ENCODE data around the gene ZNF862. TPM values are rescaled to one million over a fixed set of nuclear protein-coding genes. Genes with fewer than 3 reads are reported as not detected.

ZNF862 gene
- total RNA-seq, result 100 to 1,000 TPM in 2 of 5 experiments, 10 to 100 TPM in 3; 36.9 to 112 (median 41.8) TPM
- polyA plus RNA-seq, result 10 to 100 TPM in 1 of 2 donors, 1 to 10 TPM in 1; 9.1 to 11.7 TPM
- 113 reads per million, percentile 86 among the genes with 10 or more reads in this experiment for total RNA-seq

DNA sequence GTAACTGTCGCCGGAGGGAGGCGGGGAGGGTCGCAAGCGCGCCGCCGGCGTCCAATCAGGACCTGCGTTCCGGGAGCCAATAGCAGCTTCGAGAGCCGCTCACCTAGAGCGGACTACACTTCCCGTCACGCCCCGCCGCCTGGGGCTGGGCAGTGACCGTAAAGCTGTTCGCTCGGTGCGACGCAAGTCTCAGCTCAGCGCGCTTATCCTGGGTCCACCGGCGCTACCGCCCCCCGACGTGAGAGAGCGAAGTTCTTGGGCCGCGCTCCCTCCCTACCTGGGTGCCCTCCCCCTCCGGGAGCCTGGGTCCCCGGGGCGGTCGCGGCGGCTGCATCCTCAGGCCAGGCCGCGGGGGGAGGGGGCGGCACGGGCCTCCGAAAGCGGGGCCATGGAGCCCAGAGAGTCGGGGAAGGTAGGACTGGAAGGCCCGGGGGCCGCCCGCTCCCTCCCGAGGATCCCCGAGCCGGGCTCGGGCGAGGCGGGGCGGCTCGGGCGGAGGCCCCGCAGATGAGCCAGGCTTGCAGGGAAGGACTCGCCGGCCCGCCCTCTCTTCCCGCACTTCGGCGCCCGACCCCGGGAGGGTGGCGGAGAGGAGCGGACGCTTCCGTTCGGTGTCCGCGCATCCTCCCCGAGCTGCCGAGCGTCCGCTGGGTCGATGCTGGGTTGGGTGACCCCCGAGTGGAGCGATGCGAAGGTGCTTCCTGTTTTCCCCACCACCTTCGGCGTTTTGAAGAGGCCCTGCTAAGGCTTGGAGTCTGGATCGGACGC is at the start of gene ZNF862:
ZNF862 (plus strand) TSS at position 152 of the 768 bp plus-strand sequence; CDS start at position 389, 237 bp downstream.
- peaks cover 12 to 22% of the 10 kb centered on the region in 2 donors for H3K4me1 ChIP-seq (ENCODE audit: control insufficient read depth in 2 of 2, insufficient read depth in 2 of 2, low read length in 2 of 2)
- Mint-ChIP-seq H3K4me1 (peaks cover 25 to 53% (median 48%) of the 10 kb centered on the region in 7 donors), H3K27ac (peak within 1 kb of the TSS; percentile 77 to 96 (median 88)), H3K4me3 (peak within 1 kb of the TSS; percentile 85 to 97 (median 91)), H3K27me3 (peaks cover 0 to 15% (median 3%) of the 10 kb centered on the region in 5 donors), H3K9me3 (peaks cover 0 to 2% (median 0%) of the 10 kb centered on the region in 11 donors), H3K36me3 (peaks cover 0 to 8% (median 0%) of the 10 kb centered on the region in 5 donors)
- peak; percentile 84 to 96 (median 94) for DNase-seq
- no peaks in the 10 kb centered on the region for H3K36me3 ChIP-seq (ENCODE audit: control insufficient read depth in 2 of 3, insufficient read depth in 3 of 3, low read length in 3 of 3)
- no peaks in the 10 kb centered on the region for H3K27me3 ChIP-seq (ENCODE audit: control insufficient read depth in 2 of 2, insufficient read depth in 2 of 2, low read length in 2 of 2)
- H3K9me3 ChIP-seq (ENCODE audit: control insufficient read depth in 2 of 3, low read length in 3 of 3), result no peaks in the 10 kb centered on the region
- intact Hi-C loops (cut with micrococcal nuclease), result loop anchor here (1.0 to 10.0 kb wide), 13 partner anchors 16 to 1389 kb away; partner anchors contain the start of genes ABCF2 (in 2 of the 2), ATP6V0E2 (in 2 of the 2), ABCB8 (in 1 of the 2) and AGAP3 (in 1 of the 2)
- POLR2A ChIA-PET, result interaction anchor here (0.7 to 3.3 kb wide), 11 partner anchors 11 to 530 kb away, joined by 3 to 81 read pairs (median 5); partner anchors contain the start of genes ATP6V0E2 and REPIN1
- H3K27ac ChIP-seq (ENCODE audit: low read depth, low read length), result peak within 1 kb of the TSS; percentile 79
- peak within 1 kb of the TSS; percentile 67 for H3K4me3 ChIP-seq (ENCODE audit: low read length)
- CTCF ChIA-PET, result interaction anchor here (0.7 to 3.0 kb wide), 5 partner anchors 16 to 44 kb away, joined by 3 to 10 read pairs (median 6); no protein-coding TSS in a partner anchor
- ATAC-seq, result peak; percentile 99

DNA sequence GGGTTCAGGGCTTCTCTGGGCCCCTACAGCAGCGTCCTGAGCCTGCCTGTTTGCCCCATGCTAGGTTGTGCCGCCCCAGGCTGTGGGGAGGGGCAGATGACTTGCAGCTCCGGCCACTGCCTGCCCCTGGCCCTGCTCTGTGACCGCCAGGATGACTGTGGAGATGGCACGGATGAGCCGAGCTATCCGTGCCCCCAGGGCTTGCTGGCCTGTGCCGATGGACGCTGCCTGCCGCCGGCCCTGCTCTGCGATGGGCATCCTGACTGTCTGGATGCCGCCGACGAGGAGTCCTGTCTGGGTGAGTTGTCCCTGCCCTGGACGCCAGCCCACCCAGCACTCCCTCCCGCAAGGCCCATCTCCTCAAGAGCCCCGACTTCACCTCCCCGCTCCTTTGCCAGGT is 49.1 kb upstream of the ZNF862 start:
- POLR2A ChIA-PET, result no interaction called here
- Mint-ChIP-seq H3K36me3 (peaks cover 0 to 4% (median 0%) of the 10 kb centered on the region in 5 donors), H3K9me3 (no peaks in the 10 kb centered on the region), H3K27ac (no peak overlapping the region), H3K4me3 (no peak overlapping the region), H3K4me1 (peaks cover 0 to 7% (median 0%) of the 10 kb centered on the region in 7 donors), H3K27me3 (peaks cover 5 to 24% (median 20%) of the 10 kb centered on the region in 5 donors)
- Histone ChIP-seq H3K27me3 (ENCODE audit: control insufficient read depth in 2 of 2, insufficient read depth in 2 of 2, low read length in 2 of 2) (no peaks in the 10 kb centered on the region), H3K9me3 (ENCODE audit: control insufficient read depth in 2 of 3, low read length in 3 of 3) (no peaks in the 10 kb centered on the region), H3K4me3 (ENCODE audit: low read length) (no peak overlapping the region), H3K4me1 (ENCODE audit: control insufficient read depth in 2 of 2, insufficient read depth in 2 of 2, low read length in 2 of 2) (no peaks in the 10 kb centered on the region), H3K36me3 (ENCODE audit: control insufficient read depth in 2 of 3, insufficient read depth in 3 of 3, low read length in 3 of 3) (no peaks in the 10 kb centered on the region), H3K27ac (ENCODE audit: low read depth, low read length) (no peak overlapping the region)
- DNase-seq, result no peak
- CTCF ChIA-PET, result interaction anchor here (1.1 to 1.2 kb wide), 2 partner anchors 11 to 72 kb away, joined by 3 read pairs; no protein-coding TSS in a partner anchor
- no peak for ATAC-seq
- intact Hi-C loops (cut with micrococcal nuclease), result no loop called here

DNA sequence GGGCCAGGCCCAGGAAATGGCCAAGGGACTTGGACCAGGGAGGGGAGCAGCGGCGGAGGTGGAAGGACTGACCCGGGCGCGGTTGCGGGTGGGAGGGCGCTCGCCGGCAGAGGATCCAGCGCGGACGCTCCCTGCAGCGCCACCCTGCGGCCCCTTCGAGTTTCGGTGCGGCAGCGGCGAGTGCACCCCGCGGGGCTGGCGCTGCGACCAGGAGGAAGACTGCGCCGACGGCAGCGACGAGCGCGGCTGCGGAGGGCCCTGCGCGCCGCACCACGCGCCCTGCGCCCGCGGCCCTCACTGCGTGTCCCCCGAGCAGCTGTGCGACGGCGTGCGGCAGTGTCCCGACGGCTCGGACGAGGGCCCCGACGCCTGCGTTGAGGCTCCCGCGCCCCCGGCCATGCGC is 48.0 kb upstream of the ZNF862 start:
- peaks cover 5 to 24% (median 20%) of the 10 kb centered on the region in 5 donors for H3K27me3 Mint-ChIP-seq
- peak overlapping the region in 4 of 10 donors; percentile 13 to 61 (median 43) for H3K4me3 Mint-ChIP-seq
- H3K27ac Mint-ChIP-seq, result no peak overlapping the region
- ATAC-seq, result peak; percentile 62
- peaks cover 0 to 7% (median 0%) of the 10 kb centered on the region in 7 donors for H3K4me1 Mint-ChIP-seq
- no peaks in the 10 kb centered on the region for H3K9me3 Mint-ChIP-seq
- no peaks in the 10 kb centered on the region for H3K27me3 ChIP-seq (ENCODE audit: control insufficient read depth in 2 of 2, insufficient read depth in 2 of 2, low read length in 2 of 2)
- intact Hi-C loops (cut with micrococcal nuclease), result no loop called here
- peak in 7 of 9 donors; percentile 24 to 60 (median 41) for DNase-seq
- no peaks in the 10 kb centered on the region for H3K36me3 ChIP-seq (ENCODE audit: control insufficient read depth in 2 of 3, insufficient read depth in 3 of 3, low read length in 3 of 3)
- no peaks in the 10 kb centered on the region for H3K4me1 ChIP-seq (ENCODE audit: control insufficient read depth in 2 of 2, insufficient read depth in 2 of 2, low read length in 2 of 2)
- no peak overlapping the region for H3K27ac ChIP-seq (ENCODE audit: low read depth, low read length)
- no peak overlapping the region for H3K4me3 ChIP-seq (ENCODE audit: low read length)
- CTCF ChIA-PET, result interaction anchor here (1.0 to 1.1 kb wide), 2 partner anchors 10 to 71 kb away, joined by 3 read pairs; no protein-coding TSS in a partner anchor
- peaks cover 0 to 4% (median 0%) of the 10 kb centered on the region in 5 donors for H3K36me3 Mint-ChIP-seq
- POLR2A ChIA-PET, result no interaction called here
- no peaks in the 10 kb centered on the region for H3K9me3 ChIP-seq (ENCODE audit: control insufficient read depth in 2 of 3, low read length in 3 of 3)

DNA sequence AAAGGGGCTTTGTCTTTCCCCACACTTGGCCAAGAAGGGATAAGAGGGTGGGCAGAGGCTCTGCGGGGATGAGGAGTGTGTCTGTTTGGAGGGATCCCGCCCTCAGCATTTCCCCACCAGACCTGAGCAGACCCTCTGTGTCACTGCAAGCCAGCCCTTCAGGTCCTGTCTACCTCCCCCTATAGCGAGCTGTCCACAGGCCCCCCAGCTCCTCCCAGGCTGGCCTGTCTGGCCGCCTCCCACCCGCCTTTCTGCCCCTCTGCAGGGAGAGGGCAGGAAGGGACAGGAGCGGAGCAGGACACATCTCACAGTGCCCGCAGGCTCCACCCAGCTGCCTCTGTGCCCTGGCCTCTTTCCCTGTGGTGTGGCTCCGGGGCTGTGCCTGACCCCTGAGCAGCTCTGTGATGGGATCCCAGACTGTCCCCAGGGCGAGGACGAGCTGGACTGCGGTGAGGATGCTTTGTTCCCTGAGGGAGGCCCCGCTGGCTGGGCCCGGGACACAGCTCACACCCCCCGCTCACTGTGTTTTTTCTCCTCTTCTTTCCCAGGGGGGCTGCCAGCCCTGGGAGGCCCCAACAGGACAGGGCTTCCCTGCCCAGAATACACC is 47.3 kb upstream of the ZNF862 start:
- H3K27ac ChIP-seq (ENCODE audit: low read depth, low read length), result no peak overlapping the region
- Mint-ChIP-seq H3K36me3 (peaks cover 0 to 4% (median 0%) of the 10 kb centered on the region in 5 donors), H3K9me3 (no peaks in the 10 kb centered on the region), H3K4me3 (no peak overlapping the region), H3K4me1 (peaks cover 0 to 7% (median 0%) of the 10 kb centered on the region in 7 donors), H3K27ac (no peak overlapping the region), H3K27me3 (peaks cover 5 to 24% (median 20%) of the 10 kb centered on the region in 5 donors)
- H3K9me3 ChIP-seq (ENCODE audit: control insufficient read depth in 2 of 3, low read length in 3 of 3), result no peaks in the 10 kb centered on the region
- DNase-seq, result no peak
- no peaks in the 10 kb centered on the region for H3K36me3 ChIP-seq (ENCODE audit: control insufficient read depth in 2 of 3, insufficient read depth in 3 of 3, low read length in 3 of 3)
- H3K27me3 ChIP-seq (ENCODE audit: control insufficient read depth in 2 of 2, insufficient read depth in 2 of 2, low read length in 2 of 2), result no peaks in the 10 kb centered on the region
- ChIA-PET POLR2A (no interaction called here), CTCF (interaction anchor here (1.0 kb wide), 1 partner anchor 9 kb away, joined by 3 read pairs; no protein-coding TSS in a partner anchor)
- no peak for ATAC-seq
- H3K4me1 ChIP-seq (ENCODE audit: control insufficient read depth in 2 of 2, insufficient read depth in 2 of 2, low read length in 2 of 2), result no peaks in the 10 kb centered on the region
- intact Hi-C loops (cut with micrococcal nuclease), result no loop called here
- no peak overlapping the region for H3K4me3 ChIP-seq (ENCODE audit: low read length)

DNA sequence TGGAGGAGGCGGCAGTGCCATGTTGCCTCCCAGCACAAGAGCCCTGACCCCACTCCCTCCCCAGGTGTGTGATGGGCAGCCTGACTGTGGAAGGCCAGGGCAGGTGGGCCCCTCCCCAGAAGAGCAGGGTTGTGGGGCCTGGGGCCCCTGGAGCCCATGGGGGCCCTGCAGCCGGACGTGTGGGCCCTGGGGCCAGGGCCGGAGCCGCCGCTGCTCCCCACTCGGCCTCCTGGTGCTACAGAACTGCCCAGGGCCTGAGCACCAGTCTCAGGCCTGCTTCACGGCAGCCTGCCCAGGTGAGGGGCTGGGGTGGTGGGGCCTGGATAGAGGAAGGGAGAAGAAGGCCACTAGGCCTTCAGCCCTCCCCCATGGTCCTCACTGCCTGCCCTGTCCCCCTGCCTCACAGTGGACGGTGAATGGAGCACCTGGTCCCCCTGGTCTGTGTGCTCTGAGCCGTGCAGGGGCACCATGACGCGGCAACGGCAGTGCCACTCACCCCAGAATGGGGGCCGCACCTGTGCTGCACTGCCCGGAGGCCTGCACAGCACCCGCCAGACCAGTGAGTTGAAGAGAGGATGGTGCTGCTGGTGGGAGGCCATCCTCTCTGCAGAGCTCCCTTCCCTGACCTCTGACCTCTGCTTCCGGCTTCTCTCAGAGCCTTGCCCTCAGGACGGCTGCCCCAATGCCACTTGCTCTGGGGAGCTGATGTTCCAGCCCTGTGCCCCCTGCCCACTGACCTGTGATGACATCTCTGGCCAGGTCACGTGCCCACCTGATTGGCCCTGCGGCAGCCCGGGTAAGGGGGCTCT is 46.6 kb upstream of the ZNF862 start:
- H3K27ac Mint-ChIP-seq, result no peak overlapping the region
- H3K36me3 ChIP-seq (ENCODE audit: control insufficient read depth in 2 of 3, insufficient read depth in 3 of 3, low read length in 3 of 3), result no peaks in the 10 kb centered on the region
- no peak for ATAC-seq
- ChIA-PET CTCF (no interaction called here), POLR2A (no interaction called here)
- DNase-seq, result no peak
- H3K4me1 ChIP-seq (ENCODE audit: control insufficient read depth in 2 of 2, insufficient read depth in 2 of 2, low read length in 2 of 2), result no peaks in the 10 kb centered on the region
- H3K9me3 ChIP-seq (ENCODE audit: control insufficient read depth in 2 of 3, low read length in 3 of 3), result no peaks in the 10 kb centered on the region
- H3K9me3 Mint-ChIP-seq, result no peaks in the 10 kb centered on the region
- no peak overlapping the region for H3K4me3 Mint-ChIP-seq
- H3K27me3 Mint-ChIP-seq, result peaks cover 5 to 24% (median 20%) of the 10 kb centered on the region in 5 donors
- peaks cover 0 to 7% (median 0%) of the 10 kb centered on the region in 7 donors for H3K4me1 Mint-ChIP-seq
- no peak overlapping the region for H3K4me3 ChIP-seq (ENCODE audit: low read length)
- H3K36me3 Mint-ChIP-seq, result peaks cover 0 to 4% (median 0%) of the 10 kb centered on the region in 5 donors
- no peaks in the 10 kb centered on the region for H3K27me3 ChIP-seq (ENCODE audit: control insufficient read depth in 2 of 2, insufficient read depth in 2 of 2, low read length in 2 of 2)
- no peak overlapping the region for H3K27ac ChIP-seq (ENCODE audit: low read depth, low read length)
- intact Hi-C loops (cut with micrococcal nuclease), result no loop called here

DNA sequence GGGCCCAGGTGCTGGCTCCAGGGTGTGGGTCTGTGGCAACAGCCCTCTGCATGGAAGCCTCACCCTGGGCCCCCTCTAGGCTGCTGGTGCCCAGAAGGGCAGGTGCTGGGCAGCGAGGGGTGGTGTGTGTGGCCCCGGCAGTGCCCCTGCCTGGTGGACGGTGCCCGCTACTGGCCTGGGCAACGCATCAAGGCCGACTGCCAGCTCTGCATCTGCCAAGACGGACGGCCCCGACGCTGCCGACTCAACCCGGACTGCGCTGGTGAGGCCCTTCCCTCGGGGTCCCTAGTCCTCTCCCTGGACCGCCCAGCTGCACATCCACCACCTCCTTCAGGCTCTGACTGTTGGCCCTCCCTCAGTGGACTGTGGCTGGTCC is 46.0 kb upstream of the ZNF862 start:
- Mint-ChIP-seq H3K9me3 (no peaks in the 10 kb centered on the region), H3K27me3 (peaks cover 5 to 24% (median 20%) of the 10 kb centered on the region in 5 donors), H3K27ac (no peak overlapping the region), H3K4me1 (peaks cover 0 to 7% (median 0%) of the 10 kb centered on the region in 7 donors), H3K36me3 (peaks cover 0 to 4% (median 0%) of the 10 kb centered on the region in 5 donors), H3K4me3 (no peak overlapping the region)
- CTCF ChIA-PET, result no interaction called here
- POLR2A ChIA-PET, result no interaction called here
- Histone ChIP-seq H3K9me3 (ENCODE audit: control insufficient read depth in 2 of 3, low read length in 3 of 3) (no peaks in the 10 kb centered on the region), H3K27ac (ENCODE audit: low read depth, low read length) (no peak overlapping the region), H3K36me3 (ENCODE audit: control insufficient read depth in 2 of 3, insufficient read depth in 3 of 3, low read length in 3 of 3) (no peaks in the 10 kb centered on the region), H3K27me3 (ENCODE audit: control insufficient read depth in 2 of 2, insufficient read depth in 2 of 2, low read length in 2 of 2) (no peaks in the 10 kb centered on the region), H3K4me1 (ENCODE audit: control insufficient read depth in 2 of 2, insufficient read depth in 2 of 2, low read length in 2 of 2) (no peaks in the 10 kb centered on the region), H3K4me3 (ENCODE audit: low read length) (no peak overlapping the region)
- ATAC-seq (no peak), DNase-seq (no peak)
- intact Hi-C loops (cut with micrococcal nuclease), result no loop called here
